Neural cell (in vitro differentiated cells): ENCODE measurements around the gene BAD. TPM values are rescaled to one million over a fixed set of nuclear protein-coding genes. Genes with fewer than 3 reads are reported as not detected.

ENCODE experiments used
- H2AFZ ChIP-seq: fragments of 200-600, 300-800 bp; sonication (generic), shearing (Covaris generic); 2 replicates; pipeline ENCODE4 v1.6.0; 2014; ENCODE audit warnings: low read depth, mild to moderate bottlenecking, antibody characterized with exemption, low read length, moderate library complexity
- H3F3A ChIP-seq: fragments of 200-600 bp; shearing (Covaris generic); 2 replicates; pipeline ENCODE4 v1.6.1; 2016; ENCODE audit warnings: mild to moderate bottlenecking, moderate library complexity, mixed read lengths, antibody characterized with exemption, low read length; ENCODE audit not compliant: insufficient read depth, poor library complexity, severe bottlenecking
- H3K27ac ChIP-seq: fragments of 200-600, 300-800 bp; sonication (generic), shearing (Covaris generic); 2 replicates; pipeline ENCODE4 v1.5.1; 2014; ENCODE audit warnings: mild to moderate bottlenecking, low read length, moderate library complexity
- H3K27me3 ChIP-seq: fragments of 300-800, 200-600 bp; sonication (generic), shearing (Covaris generic); 2 replicates; pipeline ENCODE4 v1.6.0; 2014; ENCODE audit warnings: mild to moderate bottlenecking, low read depth, low read length, moderate library complexity; ENCODE audit not compliant: insufficient read depth
- H3K36me3 ChIP-seq: fragments of 300-800, 200-600 bp; sonication (generic), shearing (Covaris generic); 2 replicates; pipeline ENCODE4 v1.5.1; 2014; ENCODE audit warnings: mild to moderate bottlenecking, antibody characterized with exemption, low read length, moderate library complexity; ENCODE audit not compliant: insufficient read depth
- H3K4me2 ChIP-seq: fragments of 300-800, 200-600 bp; sonication (generic), shearing (Covaris generic); 2 replicates; pipeline ENCODE4 v1.6.0; 2014; ENCODE audit warnings: mild to moderate bottlenecking, low read length
- H3K4me3 ChIP-seq: fragments of 300-800, 200-600 bp; sonication (generic), shearing (Covaris generic); 2 replicates; pipeline ENCODE4 v1.5.1; 2014; ENCODE audit warnings: mild to moderate bottlenecking, low read length, moderate library complexity
- H3K79me2 ChIP-seq: fragments of 200-600 bp; shearing (Covaris generic); replicated peaks from 2 replicates; pipeline ENCODE4 v1.6.0; 2014; ENCODE audit warnings: mild to moderate bottlenecking, low read length, moderate library complexity; ENCODE audit not compliant: insufficient read depth
- H3K9ac ChIP-seq: fragments of 300-800, 200-600 bp; sonication (generic), shearing (Covaris generic); 2 replicates; pipeline ENCODE4 v1.6.1; 2016; ENCODE audit warnings: mild to moderate bottlenecking, low read length, mixed read lengths
- H3K9me2 ChIP-seq: fragments of 200-600 bp; shearing (Covaris generic); 2 replicates; pipeline ENCODE4 v1.6.1; 2016; ENCODE audit warnings: mild to moderate bottlenecking, low read length, mixed read lengths; ENCODE audit not compliant: insufficient read depth
- H3K9me3 ChIP-seq: fragments of 200-600, 300-800 bp; sonication (generic), shearing (Covaris generic); 2 replicates; pipeline ENCODE4 v1.6.1; 2016; ENCODE audit warnings: mild to moderate bottlenecking, mixed run types, low read length, moderate library complexity, mixed read lengths
- H4K20me1 ChIP-seq: fragments of 200-600 bp; shearing (Covaris generic); 2 replicates; pipeline ENCODE4 v1.6.1; 2016; ENCODE audit warnings: mild to moderate bottlenecking, mixed run types; ENCODE audit not compliant: insufficient read depth
- EP300 ChIP-seq: fragments of 450-650 bp; conservative IDR thresholded peaks from 2 replicates; pipeline ENCODE4 v1.6.1; 2014; ENCODE audit warnings: antibody characterized with exemption, mild to moderate bottlenecking, moderate library complexity; ENCODE audit not compliant: poor library complexity, severe bottlenecking
- EZH2 ChIP-seq: fragments of 200-600, 300-800 bp; shearing (Covaris generic), sonication (generic); IDR thresholded peaks from 2 replicates; pipeline ENCODE4 v1.6.1; 2014; ENCODE audit warnings: antibody characterized with exemption, low read length, borderline replicate concordance, mild to moderate bottlenecking; ENCODE audit not compliant: insufficient read depth, poor library complexity, severe bottlenecking
- MXI1 ChIP-seq: fragments of 450-650 bp; conservative IDR thresholded peaks from 2 replicates; pipeline ENCODE4 v1.6.1; 2014; ENCODE audit warnings: antibody characterized with exemption, mild to moderate bottlenecking; ENCODE audit not compliant: poor library complexity, severe bottlenecking
- POLR2AphosphoS5 ChIP-seq: IDR thresholded peaks from 2 replicates; pipeline ENCODE4 v1.6.1; 2012
- RAD21 ChIP-seq: fragments of 450-650 bp; conservative IDR thresholded peaks from 2 replicates; pipeline ENCODE4 v1.6.1; 2014; ENCODE audit warnings: antibody characterized with exemption, mild to moderate bottlenecking, moderate library complexity
- SMC3 ChIP-seq: fragments of 450-650 bp; conservative IDR thresholded peaks from 2 replicates; pipeline ENCODE4 v1.6.1; 2014; ENCODE audit warnings: antibody characterized with exemption, mild to moderate bottlenecking, moderate library complexity; ENCODE audit not compliant: poor library complexity
- TAF1 ChIP-seq: IDR thresholded peaks from 2 replicates; pipeline ENCODE4 v1.6.1; 2012; ENCODE audit warnings: low read depth
- polyA plus RNA-seq: library from polyadenylated mRNA; depleted of rRNA; stranded (reverse); fragments of >200 nt; gene quantifications from 2 replicates; pipeline ENCODE4 v1.2.3, GENCODE V29; 2014
- TF ChIP-seq, protein P1 (sequence below): IDR thresholded peaks from 2 replicates; pipeline ENCODE4 v1.6.1; 2012; ENCODE audit warnings: borderline replicate concordance
- TF ChIP-seq, protein P2 (sequence below): fragments of 450-650 bp; IDR thresholded peaks from 2 replicates; pipeline ENCODE4 v1.5.1; 2014; ENCODE audit warnings: antibody characterized with exemption, mild to moderate bottlenecking, moderate library complexity; ENCODE audit not compliant: poor library complexity, severe bottlenecking

The BAD gene
- polyA plus RNA-seq, 1 donor from 2014 or later: 219 TPM

GRCh38 chr11:64237484-64237951 is 46.9 kb downstream of the BAD start:
- H3K27ac ChIP-seq: no peak overlapping the region

GRCh38 chr11:64235437-64236161 is 48.9 kb downstream of the BAD start:
- Histone ChIP-seq H3K9ac (no peak overlapping the region), H4K20me1 (no peaks in the 10 kb centered on the region), H3K36me3 (no peaks in the 10 kb centered on the region), H3K4me2 (no peak overlapping the region), H3K27ac (no peak overlapping the region), H3K4me3 (no peak overlapping the region), H3K9me3 (no peaks in the 10 kb centered on the region), H3K27me3 (peaks cover 8% of the 10 kb centered on the region), H3K9me2 (no peaks in the 10 kb centered on the region), H3K79me2 (no peaks in the 10 kb centered on the region), H3F3A (no peaks in the 10 kb centered on the region), H2AFZ (no peak overlapping the region)
- TF ChIP-seq SMC3 (no peak), MXI1 (no peak), EZH2 (no peak), TAF1 (no peak), POLR2AphosphoS5 (no peak), RAD21 (no peak), EP300 (no peak)
- TF ChIP-seq, protein P1, sequence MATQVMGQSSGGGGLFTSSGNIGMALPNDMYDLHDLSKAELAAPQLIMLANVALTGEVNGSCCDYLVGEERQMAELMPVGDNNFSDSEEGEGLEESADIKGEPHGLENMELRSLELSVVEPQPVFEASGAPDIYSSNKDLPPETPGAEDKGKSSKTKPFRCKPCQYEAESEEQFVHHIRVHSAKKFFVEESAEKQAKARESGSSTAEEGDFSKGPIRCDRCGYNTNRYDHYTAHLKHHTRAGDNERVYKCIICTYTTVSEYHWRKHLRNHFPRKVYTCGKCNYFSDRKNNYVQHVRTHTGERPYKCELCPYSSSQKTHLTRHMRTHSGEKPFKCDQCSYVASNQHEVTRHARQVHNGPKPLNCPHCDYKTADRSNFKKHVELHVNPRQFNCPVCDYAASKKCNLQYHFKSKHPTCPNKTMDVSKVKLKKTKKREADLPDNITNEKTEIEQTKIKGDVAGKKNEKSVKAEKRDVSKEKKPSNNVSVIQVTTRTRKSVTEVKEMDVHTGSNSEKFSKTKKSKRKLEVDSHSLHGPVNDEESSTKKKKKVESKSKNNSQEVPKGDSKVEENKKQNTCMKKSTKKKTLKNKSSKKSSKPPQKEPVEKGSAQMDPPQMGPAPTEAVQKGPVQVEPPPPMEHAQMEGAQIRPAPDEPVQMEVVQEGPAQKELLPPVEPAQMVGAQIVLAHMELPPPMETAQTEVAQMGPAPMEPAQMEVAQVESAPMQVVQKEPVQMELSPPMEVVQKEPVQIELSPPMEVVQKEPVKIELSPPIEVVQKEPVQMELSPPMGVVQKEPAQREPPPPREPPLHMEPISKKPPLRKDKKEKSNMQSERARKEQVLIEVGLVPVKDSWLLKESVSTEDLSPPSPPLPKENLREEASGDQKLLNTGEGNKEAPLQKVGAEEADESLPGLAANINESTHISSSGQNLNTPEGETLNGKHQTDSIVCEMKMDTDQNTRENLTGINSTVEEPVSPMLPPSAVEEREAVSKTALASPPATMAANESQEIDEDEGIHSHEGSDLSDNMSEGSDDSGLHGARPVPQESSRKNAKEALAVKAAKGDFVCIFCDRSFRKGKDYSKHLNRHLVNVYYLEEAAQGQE: no peak
- TF ChIP-seq, protein P2, sequence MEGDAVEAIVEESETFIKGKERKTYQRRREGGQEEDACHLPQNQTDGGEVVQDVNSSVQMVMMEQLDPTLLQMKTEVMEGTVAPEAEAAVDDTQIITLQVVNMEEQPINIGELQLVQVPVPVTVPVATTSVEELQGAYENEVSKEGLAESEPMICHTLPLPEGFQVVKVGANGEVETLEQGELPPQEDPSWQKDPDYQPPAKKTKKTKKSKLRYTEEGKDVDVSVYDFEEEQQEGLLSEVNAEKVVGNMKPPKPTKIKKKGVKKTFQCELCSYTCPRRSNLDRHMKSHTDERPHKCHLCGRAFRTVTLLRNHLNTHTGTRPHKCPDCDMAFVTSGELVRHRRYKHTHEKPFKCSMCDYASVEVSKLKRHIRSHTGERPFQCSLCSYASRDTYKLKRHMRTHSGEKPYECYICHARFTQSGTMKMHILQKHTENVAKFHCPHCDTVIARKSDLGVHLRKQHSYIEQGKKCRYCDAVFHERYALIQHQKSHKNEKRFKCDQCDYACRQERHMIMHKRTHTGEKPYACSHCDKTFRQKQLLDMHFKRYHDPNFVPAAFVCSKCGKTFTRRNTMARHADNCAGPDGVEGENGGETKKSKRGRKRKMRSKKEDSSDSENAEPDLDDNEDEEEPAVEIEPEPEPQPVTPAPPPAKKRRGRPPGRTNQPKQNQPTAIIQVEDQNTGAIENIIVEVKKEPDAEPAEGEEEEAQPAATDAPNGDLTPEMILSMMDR: no peak

More at GRCh38 chr11:64237484-64237951, 46.9 kb downstream of the BAD start:
- Histone ChIP-seq H4K20me1 (no peaks in the 10 kb centered on the region), H2AFZ (no peak overlapping the region), H3K27me3 (peaks cover 8% of the 10 kb centered on the region), H3K36me3 (no peaks in the 10 kb centered on the region), H3K9ac (no peak overlapping the region), H3K9me2 (no peaks in the 10 kb centered on the region), H3K4me3 (no peak overlapping the region), H3F3A (no peaks in the 10 kb centered on the region), H3K79me2 (no peaks in the 10 kb centered on the region), H3K4me2 (no peak overlapping the region), H3K9me3 (no peaks in the 10 kb centered on the region)
- TF ChIP-seq EZH2: no peak
- TF ChIP-seq RAD21: no peak
- TF ChIP-seq SMC3: no peak
- TF ChIP-seq, protein P2: no peak
- no peak for TF ChIP-seq MXI1
- TF ChIP-seq, protein P1: no peak
- no peak for TF ChIP-seq TAF1
- no peak for TF ChIP-seq POLR2AphosphoS5
- no peak for TF ChIP-seq EP300
